GM21737 (cell line): ENCODE results near the gene FCF1.
A peak's percentile ranks its signal among the peaks of the same experiment; 100 is the strongest.

ENCODE experiments used
- ATAC-seq: cut with Tn5 transposase; IDR thresholded peaks from one replicate; pipeline ENCODE4 v1.9.1; 2021; ENCODE audit warnings: mild to moderate bottlenecking, moderate library complexity; ENCODE audit not compliant: unreplicated experiment

Gene FCF1

DNA sequence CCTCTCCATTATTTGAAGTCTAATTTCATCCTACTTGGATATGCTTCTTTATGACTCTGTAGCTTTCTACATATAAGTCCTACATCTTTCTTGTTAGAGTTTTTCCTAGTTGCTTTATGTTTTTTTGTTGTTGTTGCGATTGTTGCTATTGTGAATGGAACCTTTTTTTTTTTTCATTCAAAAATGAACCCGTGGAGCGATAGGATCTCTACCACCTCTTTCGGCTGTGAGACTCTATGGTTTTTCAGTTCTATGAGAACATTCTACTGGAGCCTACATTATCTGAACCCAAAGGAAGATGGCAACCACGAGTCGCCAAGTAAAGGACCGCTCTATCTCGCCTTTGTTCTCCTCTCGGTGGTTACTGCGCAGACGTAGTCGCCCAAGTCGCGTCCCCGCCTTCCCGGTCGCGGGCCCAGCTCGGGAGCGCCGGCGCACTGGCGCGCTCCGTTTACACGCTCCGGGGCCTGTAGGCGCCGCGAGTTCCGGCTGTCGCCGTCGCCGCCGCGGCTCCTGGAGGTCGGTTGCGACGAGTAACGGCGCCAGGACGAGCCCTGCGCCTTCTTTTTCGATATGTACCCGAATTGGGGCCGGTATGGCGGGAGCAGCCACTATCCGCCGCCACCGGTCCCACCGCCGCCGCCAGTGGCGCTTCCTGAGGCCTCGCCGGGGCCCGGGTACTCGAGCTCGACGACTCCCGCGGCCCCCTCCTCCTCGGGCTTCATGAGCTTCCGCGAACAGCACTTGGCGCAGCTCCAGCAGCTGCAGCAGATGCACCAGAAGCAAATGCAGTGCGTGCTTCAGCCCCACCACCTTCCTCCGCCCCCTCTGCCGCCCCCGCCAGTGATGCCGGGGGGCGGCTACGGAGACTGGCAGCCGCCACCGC is 50.2 kb downstream of the FCF1 start, which contains the start of gene YLPM1:
YLPM1 (plus strand) TSS at position 400 of the 886 bp plus-strand sequence; CDS start at position 574, 174 bp downstream.
- peak; percentile 88 for ATAC-seq

DNA sequence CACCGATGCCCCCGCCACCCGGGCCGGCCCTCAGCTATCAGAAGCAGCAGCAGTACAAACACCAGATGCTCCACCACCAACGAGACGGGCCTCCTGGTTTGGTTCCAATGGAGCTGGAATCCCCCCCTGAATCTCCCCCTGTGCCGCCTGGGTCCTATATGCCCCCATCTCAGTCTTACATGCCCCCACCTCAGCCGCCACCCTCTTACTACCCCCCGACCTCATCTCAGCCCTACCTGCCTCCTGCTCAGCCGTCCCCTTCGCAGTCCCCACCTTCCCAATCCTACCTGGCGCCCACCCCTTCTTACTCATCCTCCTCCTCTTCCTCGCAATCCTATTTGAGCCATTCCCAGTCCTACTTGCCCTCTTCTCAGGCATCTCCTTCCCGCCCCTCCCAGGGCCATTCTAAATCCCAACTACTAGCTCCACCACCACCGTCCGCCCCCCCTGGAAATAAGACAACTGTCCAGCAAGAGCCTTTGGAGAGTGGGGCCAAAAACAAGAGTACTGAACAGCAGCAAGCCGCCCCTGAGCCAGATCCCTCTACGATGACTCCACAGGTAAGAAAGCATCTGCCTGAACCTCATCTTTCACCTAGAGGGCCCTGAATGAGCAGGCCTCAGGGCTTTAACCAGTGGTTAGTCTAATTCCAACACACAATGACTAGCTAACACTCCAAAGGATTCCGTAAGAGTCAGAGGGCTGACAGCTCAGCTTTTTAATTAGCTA is 51.0 kb downstream of the FCF1 start:
- no peak for ATAC-seq

DNA sequence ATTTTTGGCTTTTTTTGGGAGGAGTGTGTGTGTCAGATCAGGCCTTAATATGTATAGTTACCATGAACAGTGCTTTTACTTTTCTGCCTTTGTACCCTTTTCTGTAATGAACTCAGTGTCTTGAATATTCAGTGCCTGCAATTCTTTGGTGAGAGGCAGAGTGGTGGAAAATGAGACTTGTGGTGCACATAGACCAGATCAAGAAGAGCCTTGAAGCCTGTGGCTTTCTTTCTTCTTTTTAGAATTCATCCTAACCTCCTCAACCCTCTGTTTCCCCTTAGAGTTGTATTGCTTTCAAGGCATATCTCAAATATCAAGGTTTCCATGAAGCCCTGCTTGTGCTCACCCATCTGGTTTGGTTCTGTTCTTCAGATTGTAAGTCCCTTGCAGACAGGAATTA is 52.8 kb downstream of the FCF1 start:
- no peak for ATAC-seq

DNA sequence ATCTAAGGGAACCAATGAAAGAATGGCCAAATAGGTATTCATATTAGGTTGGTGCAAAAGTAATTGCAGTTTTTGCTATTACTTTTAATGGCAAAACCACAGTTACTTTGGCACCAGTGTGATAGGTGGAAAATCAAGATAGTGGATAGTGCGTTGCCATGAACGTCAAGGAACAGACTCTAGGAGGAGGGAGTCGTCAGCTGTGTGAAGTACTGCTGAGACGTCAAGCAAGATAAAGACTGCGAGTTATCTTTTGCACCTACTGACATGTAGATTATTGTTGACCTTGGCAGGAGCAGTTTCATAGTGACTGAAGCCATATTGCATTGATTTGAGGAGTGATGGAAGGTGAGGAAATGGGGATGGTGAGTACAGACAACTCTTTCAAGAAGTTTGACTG is 58.5 kb downstream of the FCF1 start:
- ATAC-seq: no peak

DNA sequence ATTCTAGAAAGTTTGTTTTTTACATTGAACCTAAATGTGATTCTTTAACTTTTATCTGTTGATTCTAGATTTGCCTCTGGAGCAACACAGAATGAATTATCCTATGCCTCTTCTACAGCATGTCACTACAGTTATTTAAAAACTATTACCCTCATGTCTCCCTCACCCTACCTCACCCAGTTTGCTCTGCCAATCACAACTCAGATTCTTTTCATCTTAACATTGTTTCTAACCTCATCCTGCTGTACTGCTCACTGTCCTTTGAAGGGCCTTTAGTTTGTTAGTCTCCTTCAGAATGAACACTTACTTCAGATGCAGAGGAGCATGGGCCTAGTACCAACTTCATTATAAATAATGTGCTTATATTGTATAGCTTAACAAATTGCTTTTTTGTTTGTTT is 71.7 kb downstream of the FCF1 start:
- no peak for ATAC-seq

DNA sequence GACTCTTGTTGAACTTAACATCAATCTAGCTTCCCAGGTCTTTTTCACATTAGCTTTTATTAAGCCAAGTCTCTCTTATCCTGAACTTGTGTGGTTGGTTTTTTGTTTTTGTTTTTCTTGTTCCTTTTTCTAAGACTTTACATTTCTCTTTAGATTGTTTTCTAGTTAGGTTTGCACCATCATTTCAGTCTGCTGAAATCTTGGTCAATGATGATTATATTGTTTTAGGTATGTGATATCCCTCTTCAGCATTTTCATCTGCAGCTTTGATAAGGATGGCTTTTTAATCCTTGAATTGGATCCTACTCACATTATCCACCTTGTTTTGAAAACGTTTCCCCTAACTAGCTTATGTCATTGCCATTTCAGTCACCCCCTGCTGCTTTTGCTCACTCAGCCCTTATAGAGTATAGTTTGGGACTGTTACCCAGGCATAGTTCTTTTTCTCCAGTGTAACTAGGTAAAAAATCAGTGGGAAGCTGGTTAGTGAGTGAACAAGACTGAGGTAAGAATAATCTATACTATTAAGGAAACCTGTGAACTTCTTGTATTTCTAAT is 72.2 kb downstream of the FCF1 start:
- no peak for ATAC-seq

DNA sequence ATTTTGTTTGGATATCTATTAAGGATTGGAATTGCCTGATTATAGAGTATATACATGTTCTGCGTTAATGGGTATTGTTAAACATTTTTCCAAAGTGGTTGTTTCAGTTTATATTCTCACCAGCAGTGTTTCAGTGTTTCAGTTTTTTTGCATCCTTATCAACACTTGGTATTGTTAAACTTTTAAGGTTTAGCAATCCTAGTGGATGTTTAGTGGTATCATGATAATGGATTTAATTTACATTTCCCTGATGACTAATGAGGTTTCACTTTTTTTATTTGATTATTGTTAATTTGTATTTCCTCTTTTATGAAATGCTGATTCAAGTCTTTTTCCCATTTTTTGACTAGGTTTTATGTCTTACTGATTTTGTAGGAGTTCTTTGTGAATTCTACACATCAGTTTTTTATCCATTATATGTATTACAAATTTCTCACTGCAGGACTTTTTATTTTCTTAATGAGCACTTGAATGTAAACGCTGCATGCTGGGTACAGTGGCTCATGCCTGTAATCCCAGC is 73.9 kb downstream of the FCF1 start:
- ATAC-seq: no peak
